ENCODE results near the gene DUSP19. TPM values are rescaled to one million over a fixed set of nuclear protein-coding genes. Genes with fewer than 3 reads are reported as not detected.
"Not testable (repeated sequence)": the region's sequence is repeated elsewhere in the genome, so short reads cannot be mapped to it uniquely, and the experiment has no call there.

Gene DUSP19
- total RNA-seq, 1 donor: 0.42 TPM

- H3K4me3 ChIP-seq (ENCODE audit: low read length); H3K9me3 ChIP-seq (ENCODE audit: low read depth, low read length); H3K4me1 ChIP-seq (ENCODE audit: insufficient read depth, low read length): not testable (repeated sequence)
- H3K27me3 ChIP-seq (ENCODE audit: insufficient read depth, low read length): peaks cover 54% of the 10 kb centered on the region
Measured at GRCh38 chr2:183047486-183048125, 30.9 kb upstream of the DUSP19 start.

GRCh38 chr2:183049420-183049819 lies 29.1 kb upstream of the DUSP19 start:
- no peak overlapping the region for H3K4me3 ChIP-seq (ENCODE audit: low read length)
- H3K27me3 ChIP-seq (ENCODE audit: insufficient read depth, low read length): peaks cover 53% of the 10 kb centered on the region
- no peaks in the 10 kb centered on the region for H3K9me3 ChIP-seq (ENCODE audit: low read depth, low read length)
- no peaks in the 10 kb centered on the region for H3K4me1 ChIP-seq (ENCODE audit: insufficient read depth, low read length)

GRCh38 chr2:183057333-183057985 lies 21.1 kb upstream of the DUSP19 start:
- Histone ChIP-seq H3K27me3 (ENCODE audit: insufficient read depth, low read length) (peaks cover 34% of the 10 kb centered on the region), H3K4me3 (ENCODE audit: low read length) (no peak overlapping the region), H3K4me1 (ENCODE audit: insufficient read depth, low read length) (no peaks in the 10 kb centered on the region)

GRCh38 chr2:183059561-183059960 lies 19.0 kb upstream of the DUSP19 start:
- H3K27me3 ChIP-seq (ENCODE audit: insufficient read depth, low read length): peaks cover 33% of the 10 kb centered on the region
- H3K4me3 ChIP-seq (ENCODE audit: low read length): no peak overlapping the region
- no peaks in the 10 kb centered on the region for H3K9me3 ChIP-seq (ENCODE audit: low read depth, low read length)
- H3K4me1 ChIP-seq (ENCODE audit: insufficient read depth, low read length): no peaks in the 10 kb centered on the region

More at GRCh38 chr2:183057333-183057985, 21.1 kb upstream of the DUSP19 start:
- H3K9me3 ChIP-seq (ENCODE audit: low read depth, low read length): no peaks in the 10 kb centered on the region

- Histone ChIP-seq H3K4me1 (ENCODE audit: insufficient read depth, low read length) (no peaks in the 10 kb centered on the region), H3K9me3 (ENCODE audit: low read depth, low read length) (no peaks in the 10 kb centered on the region), H3K27me3 (ENCODE audit: insufficient read depth, low read length) (peaks cover 28% of the 10 kb centered on the region), H3K4me3 (ENCODE audit: low read length) (no peak overlapping the region)
Measured at GRCh38 chr2:183060571-183061231, 17.8 kb upstream of the DUSP19 start.

GRCh38 chr2:183063083-183063482 lies 15.5 kb upstream of the DUSP19 start:
- no peak overlapping the region for H3K4me3 ChIP-seq (ENCODE audit: low read length)
- H3K4me1 ChIP-seq (ENCODE audit: insufficient read depth, low read length): no peaks in the 10 kb centered on the region
- H3K9me3 ChIP-seq (ENCODE audit: low read depth, low read length): no peaks in the 10 kb centered on the region
- peaks cover 19% of the 10 kb centered on the region for H3K27me3 ChIP-seq (ENCODE audit: insufficient read depth, low read length)

GRCh38 chr2:183068561-183068960 lies 10.0 kb upstream of the DUSP19 start:
- Histone ChIP-seq H3K9me3 (ENCODE audit: low read depth, low read length) (no peaks in the 10 kb centered on the region), H3K27me3 (ENCODE audit: insufficient read depth, low read length) (peaks cover 8% of the 10 kb centered on the region)

GRCh38 chr2:183069174-183069573 lies 9.4 kb upstream of the DUSP19 start:
- Histone ChIP-seq H3K9me3 (ENCODE audit: low read depth, low read length) (no peaks in the 10 kb centered on the region), H3K4me1 (ENCODE audit: insufficient read depth, low read length) (no peaks in the 10 kb centered on the region), H3K4me3 (ENCODE audit: low read length) (no peak overlapping the region), H3K27me3 (ENCODE audit: insufficient read depth, low read length) (peaks cover 6% of the 10 kb centered on the region)

More at GRCh38 chr2:183068561-183068960, 10.0 kb upstream of the DUSP19 start:
- H3K4me3 ChIP-seq (ENCODE audit: low read length): no peak overlapping the region
- no peaks in the 10 kb centered on the region for H3K4me1 ChIP-seq (ENCODE audit: insufficient read depth, low read length)

GRCh38 chr2:183070942-183071844 lies 7.4 kb upstream of the DUSP19 start:
- H3K4me3 ChIP-seq (ENCODE audit: low read length): no peak overlapping the region
- no peaks in the 10 kb centered on the region for H3K9me3 ChIP-seq (ENCODE audit: low read depth, low read length)
- no peaks in the 10 kb centered on the region for H3K4me1 ChIP-seq (ENCODE audit: insufficient read depth, low read length)
- peaks cover 2% of the 10 kb centered on the region for H3K27me3 ChIP-seq (ENCODE audit: insufficient read depth, low read length)

GRCh38 chr2:183072177-183072576 lies 6.4 kb upstream of the DUSP19 start:
- Histone ChIP-seq H3K9me3 (ENCODE audit: low read depth, low read length) (no peaks in the 10 kb centered on the region), H3K4me3 (ENCODE audit: low read length) (no peak overlapping the region), H3K27me3 (ENCODE audit: insufficient read depth, low read length) (peaks cover 11% of the 10 kb centered on the region), H3K4me1 (ENCODE audit: insufficient read depth, low read length) (no peaks in the 10 kb centered on the region)

- Histone ChIP-seq H3K4me1 (ENCODE audit: insufficient read depth, low read length) (peaks cover 9% of the 10 kb centered on the region), H3K27me3 (ENCODE audit: insufficient read depth, low read length) (peaks cover 18% of the 10 kb centered on the region), H3K4me3 (ENCODE audit: low read length) (peak overlapping the region; percentile 83), H3K9me3 (ENCODE audit: low read depth, low read length) (no peaks in the 10 kb centered on the region)
Measured at GRCh38 chr2:183078163-183078463, 434 bp upstream of the DUSP19 start.

- Histone ChIP-seq H3K4me3 (ENCODE audit: low read length) (peak overlapping the region; percentile 83), H3K27me3 (ENCODE audit: insufficient read depth, low read length) (peaks cover 18% of the 10 kb centered on the region), H3K9me3 (ENCODE audit: low read depth, low read length) (no peaks in the 10 kb centered on the region), H3K4me1 (ENCODE audit: insufficient read depth, low read length) (peaks cover 9% of the 10 kb centered on the region)
Measured at GRCh38 chr2:183079139-183079775, 710 bp downstream of the DUSP19 start.

GRCh38 chr2:183081911-183082310 lies 3.4 kb downstream of the DUSP19 start:
- no peaks in the 10 kb centered on the region for H3K9me3 ChIP-seq (ENCODE audit: low read depth, low read length)
- H3K4me3 ChIP-seq (ENCODE audit: low read length): no peak overlapping the region
- peaks cover 10% of the 10 kb centered on the region for H3K27me3 ChIP-seq (ENCODE audit: insufficient read depth, low read length)
- peaks cover 9% of the 10 kb centered on the region for H3K4me1 ChIP-seq (ENCODE audit: insufficient read depth, low read length)

- H3K27me3 ChIP-seq (ENCODE audit: insufficient read depth, low read length): no peaks in the 10 kb centered on the region
- H3K4me1 ChIP-seq (ENCODE audit: insufficient read depth, low read length): no peaks in the 10 kb centered on the region
- no peaks in the 10 kb centered on the region for H3K9me3 ChIP-seq (ENCODE audit: low read depth, low read length)
- no peak overlapping the region for H3K4me3 ChIP-seq (ENCODE audit: low read length)
Measured at GRCh38 chr2:183088061-183088460, 9.5 kb downstream of the DUSP19 start.

Data from mononuclear cell (primary cell).